DOHH2 (cell line): Measurements from ENCODE around the gene GIGYF2.

Source experiments
- EZH2phosphoT487 ChIP-seq: fragments of 200-600 bp; sonication (generic); IDR thresholded peaks from 2 replicates; pipeline ENCODE4 v1.6.1; 2017; ENCODE audit warnings: borderline replicate concordance, mild to moderate bottlenecking, antibody characterized with exemption, low read length, moderate library complexity, mixed read lengths
- TF ChIP-seq, protein P1 (sequence below): fragments of 200-600 bp; sonication (generic); IDR thresholded peaks from one replicate; pipeline ENCODE4 v1.5.1; 2014; ENCODE audit warnings: antibody characterized with exemption, mild to moderate bottlenecking, low read depth, low read length; ENCODE audit not compliant: poor library complexity, severe bottlenecking

- TF ChIP-seq, protein P1, sequence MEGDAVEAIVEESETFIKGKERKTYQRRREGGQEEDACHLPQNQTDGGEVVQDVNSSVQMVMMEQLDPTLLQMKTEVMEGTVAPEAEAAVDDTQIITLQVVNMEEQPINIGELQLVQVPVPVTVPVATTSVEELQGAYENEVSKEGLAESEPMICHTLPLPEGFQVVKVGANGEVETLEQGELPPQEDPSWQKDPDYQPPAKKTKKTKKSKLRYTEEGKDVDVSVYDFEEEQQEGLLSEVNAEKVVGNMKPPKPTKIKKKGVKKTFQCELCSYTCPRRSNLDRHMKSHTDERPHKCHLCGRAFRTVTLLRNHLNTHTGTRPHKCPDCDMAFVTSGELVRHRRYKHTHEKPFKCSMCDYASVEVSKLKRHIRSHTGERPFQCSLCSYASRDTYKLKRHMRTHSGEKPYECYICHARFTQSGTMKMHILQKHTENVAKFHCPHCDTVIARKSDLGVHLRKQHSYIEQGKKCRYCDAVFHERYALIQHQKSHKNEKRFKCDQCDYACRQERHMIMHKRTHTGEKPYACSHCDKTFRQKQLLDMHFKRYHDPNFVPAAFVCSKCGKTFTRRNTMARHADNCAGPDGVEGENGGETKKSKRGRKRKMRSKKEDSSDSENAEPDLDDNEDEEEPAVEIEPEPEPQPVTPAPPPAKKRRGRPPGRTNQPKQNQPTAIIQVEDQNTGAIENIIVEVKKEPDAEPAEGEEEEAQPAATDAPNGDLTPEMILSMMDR = no peak
- no peak for TF ChIP-seq EZH2phosphoT487
These were observed 181.9 kb downstream of the GIGYF2 start for GRCh38 chr2:232878855-232879617.
